GM19193 (cell line): ENCODE measurements around the gene LAD1.

ENCODE experiments used
- POLR2A ChIP-seq: IDR thresholded peaks from 4 replicates; pipeline ENCODE4 v1.6.1; 2011; ENCODE audit not compliant: insufficient read depth, insufficient read length; ENCODE audit errors: extremely low read depth

Gene LAD1

DNA sequence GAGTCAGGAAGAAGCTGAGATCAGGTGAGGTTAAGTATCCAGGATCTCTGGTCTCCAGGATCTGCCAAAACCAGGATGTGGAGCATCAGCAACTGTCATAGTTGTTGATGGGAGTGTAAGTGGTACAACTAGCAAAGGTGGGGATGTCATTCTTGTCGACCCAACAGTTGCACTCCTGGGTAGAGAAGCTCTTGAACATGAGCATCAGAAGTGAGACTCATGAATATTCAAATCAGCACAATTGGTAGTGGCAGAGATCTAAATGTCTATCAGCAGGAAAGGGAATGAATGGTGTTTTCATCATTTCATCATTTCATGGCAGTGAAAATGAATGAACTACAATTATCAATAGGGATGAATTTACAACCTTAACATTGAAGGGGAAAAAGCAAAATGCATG lies 4.2 kb upstream of the LAD1 start:
- TF ChIP-seq POLR2A, result no peak

DNA sequence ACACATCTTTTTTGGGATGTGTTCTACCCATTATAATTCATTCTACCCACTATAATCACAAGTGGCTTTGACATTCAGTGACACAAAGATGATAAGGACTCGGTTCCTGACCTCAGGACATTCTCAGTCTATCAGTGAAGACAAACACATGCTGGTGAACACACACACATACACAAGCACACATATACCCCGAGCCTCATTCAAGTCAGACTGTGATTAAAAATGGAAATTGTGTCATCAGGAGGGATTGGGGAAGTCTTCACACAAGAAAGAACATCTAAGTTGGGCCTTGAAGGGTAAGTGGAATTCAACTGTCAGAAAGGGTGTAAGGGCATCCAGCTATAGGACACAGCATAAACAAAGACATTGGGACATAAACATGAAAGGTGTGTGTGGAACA lies 2.6 kb upstream of the LAD1 start:
- no peak for TF ChIP-seq POLR2A

DNA sequence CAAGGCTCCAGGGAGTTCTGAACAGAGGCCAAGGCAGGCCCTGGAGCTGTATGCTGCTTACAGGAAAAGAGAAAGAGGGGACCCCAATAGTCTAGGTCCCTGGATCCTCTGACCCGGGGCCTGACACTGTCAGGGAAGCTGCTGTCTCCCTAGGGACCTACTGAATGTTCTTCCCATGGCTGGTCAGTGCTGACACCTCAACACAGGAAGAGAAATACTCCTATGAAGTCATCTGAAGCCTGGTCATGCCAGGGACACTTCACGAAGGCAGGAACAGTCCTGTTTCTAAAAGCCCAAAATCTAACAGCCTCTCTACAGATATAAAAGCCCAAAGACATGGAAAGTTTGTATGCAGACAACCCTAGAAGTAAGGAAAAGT lies 1.7 kb upstream of the LAD1 start:
- TF ChIP-seq POLR2A, result no peak

DNA sequence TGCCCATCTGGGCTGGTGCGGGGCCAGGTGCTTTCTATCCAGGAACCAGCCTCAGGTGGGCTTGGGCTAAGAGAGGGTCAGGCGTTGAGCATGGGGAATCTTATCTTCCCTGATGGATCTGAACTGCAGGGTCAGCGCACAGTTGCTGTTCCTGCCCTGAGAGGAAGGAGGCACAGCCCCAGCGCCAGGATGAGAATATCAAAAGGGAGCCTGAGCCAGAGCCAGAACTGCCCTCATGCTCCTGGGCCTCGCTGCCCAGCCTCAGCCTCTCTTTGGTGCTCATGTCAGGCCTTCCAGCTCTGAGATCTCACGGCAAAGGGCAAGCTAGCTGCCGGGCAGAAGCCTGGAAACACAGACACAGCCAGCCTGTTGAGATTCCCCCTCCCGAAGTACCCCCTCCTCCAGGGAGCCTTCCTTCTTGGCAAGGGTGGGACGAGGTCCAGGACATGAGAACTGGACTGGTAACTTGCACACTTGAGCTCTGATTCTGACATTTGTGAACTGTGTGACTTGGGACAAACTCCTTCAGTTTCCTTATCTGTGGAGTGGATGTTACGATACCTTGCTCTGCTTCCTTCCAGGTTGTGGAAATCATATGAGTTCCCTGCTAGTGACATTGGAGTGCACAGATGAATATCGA lies 1.2 kb upstream of the LAD1 start:
- TF ChIP-seq POLR2A, result no peak

DNA sequence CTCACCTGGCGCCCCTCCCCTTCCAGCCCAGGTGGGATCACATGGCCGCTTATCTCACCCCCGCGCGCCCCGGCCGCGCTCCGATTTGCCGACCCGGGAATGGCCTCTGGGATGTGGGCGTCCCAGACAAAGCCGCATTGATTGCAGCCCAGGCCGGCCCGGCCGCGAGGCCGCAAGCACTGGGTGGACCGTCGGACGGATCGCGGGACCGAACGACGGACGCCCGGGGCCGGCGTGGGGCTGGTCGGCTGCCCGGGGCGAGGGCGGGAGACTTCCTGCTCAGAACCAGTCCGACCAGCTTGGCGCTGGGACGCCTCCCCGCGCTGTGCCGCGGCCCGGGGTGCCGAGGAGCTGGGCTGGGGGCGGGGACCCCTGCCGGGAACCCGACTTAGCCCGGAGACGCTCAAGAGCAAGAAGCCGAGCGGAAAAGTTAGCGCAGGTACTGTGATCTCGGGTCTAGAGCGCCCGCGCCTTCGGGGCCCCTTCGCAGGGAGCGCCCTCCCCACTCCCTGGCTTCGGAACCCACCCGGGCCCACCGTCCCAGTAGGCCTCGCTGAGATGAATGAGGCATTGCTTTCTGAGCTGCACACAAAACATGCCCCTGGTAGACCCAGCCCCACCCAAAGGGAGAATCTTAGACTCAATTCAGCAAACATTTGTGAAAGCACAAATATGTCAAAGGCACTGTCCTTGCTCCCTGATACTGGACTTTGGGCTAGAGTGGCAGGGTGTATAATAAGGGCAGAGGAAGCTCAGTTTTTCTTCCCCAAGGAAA lies 415 bp upstream of the LAD1 start:
- no peak for TF ChIP-seq POLR2A

DNA sequence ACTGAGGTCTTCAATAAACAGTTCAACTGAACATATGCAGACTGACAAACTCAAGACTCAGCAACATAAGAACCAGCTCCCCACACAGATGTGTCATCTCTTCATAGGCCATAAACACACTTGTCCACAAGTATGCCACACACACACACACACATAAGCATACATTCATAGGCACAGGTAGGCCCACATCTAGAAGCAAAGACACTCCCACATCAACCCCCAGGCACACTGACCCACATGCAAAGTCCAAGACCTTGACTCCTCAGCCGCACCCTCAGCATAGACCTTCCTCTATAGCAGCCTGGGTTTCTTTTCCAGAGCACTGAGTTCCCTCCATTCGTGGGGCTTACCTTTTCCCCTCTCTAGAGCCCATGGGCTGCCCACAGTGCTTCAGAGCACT lies 1.4 kb downstream of the LAD1 start:
- no peak for TF ChIP-seq POLR2A

DNA sequence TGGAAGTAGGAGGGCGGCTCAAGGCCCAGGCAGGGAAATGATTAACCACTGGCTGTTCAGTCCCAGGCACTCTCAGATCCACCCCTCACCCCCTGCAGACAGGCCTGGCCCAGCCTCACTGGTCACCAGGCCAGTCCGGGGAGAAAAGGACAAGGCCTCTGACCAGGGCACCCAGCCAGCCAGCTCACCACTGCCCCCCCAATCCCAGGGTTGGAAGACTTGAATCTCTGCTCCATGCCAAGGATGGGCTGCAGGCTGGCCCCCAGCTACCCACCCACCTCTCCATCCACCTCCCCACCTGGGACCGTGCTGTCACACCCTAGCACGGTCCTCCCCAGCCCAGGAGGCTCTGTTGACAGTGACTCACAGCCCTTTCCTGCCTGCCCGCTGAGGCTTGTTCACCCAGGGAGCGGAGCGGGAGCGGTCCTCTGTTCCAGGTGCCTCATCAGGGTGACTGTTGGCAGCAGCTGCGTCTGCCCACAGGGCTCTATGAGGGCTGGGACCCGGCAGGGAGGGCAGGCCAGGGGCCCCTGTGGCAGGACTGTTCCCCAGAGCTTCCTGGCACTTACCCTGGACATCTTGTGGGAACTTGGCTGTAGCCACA lies 2.2 kb downstream of the LAD1 start:
- no peak for TF ChIP-seq POLR2A

DNA sequence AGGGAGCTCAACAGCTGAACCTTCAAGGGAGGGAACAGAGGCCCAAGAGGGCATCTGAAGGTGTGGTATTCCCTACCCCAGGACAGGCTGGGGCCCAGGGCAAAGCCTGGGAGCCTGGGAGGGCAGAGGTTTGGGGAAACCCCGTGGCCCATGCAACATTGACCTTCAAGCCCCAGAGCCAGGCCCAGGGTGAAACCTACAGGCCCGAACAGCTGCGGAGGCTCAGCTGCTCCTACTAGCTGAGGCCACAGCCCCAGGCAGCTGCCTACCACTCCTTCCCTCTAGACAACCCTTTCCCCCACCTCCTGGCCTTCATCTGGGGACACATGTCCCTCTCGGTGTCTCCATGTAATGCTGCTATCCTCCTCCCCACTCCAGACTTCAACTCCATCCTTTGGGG lies 3.2 kb downstream of the LAD1 start:
- TF ChIP-seq POLR2A, result no peak

DNA sequence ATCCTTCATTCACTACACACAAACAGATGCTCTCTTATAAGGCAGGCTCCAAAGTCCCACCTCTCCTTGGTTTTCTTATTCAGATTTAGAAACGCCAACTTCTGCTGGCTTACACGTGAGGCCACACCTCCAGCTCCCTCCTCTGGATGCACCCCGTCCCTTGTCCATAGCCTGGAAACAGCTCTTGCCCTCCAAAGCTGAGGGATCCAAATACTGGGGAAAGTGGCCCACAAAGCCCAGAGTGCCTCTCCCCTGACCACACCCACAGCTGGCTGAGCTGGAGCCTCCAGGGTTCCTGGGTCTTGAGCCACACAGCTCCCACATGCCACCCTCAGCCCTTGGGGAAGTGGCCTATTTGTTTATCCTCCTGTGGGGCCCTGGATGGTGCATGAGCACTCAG lies 4.5 kb downstream of the LAD1 start:
- no peak for TF ChIP-seq POLR2A

DNA sequence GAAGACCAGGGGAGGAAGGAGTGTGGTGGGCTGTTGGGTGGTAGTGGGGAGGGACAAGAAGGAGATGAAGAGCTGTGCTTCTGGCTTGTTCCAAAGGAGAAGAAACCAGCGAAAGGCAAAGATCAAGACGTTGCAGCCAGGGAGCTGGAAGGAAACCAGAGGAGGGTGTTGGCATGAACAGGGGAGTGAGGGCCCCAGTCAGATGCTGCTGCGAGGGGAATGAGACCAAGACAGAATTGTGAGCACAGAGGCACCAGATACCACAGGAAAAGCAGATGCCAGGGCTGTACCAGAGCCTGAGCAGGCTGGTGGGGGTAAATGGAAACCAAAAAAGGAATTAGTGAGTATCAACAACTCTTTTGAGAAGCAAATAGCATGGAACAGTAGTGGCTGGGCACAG lies 6.0 kb downstream of the LAD1 start:
- no peak for TF ChIP-seq POLR2A

DNA sequence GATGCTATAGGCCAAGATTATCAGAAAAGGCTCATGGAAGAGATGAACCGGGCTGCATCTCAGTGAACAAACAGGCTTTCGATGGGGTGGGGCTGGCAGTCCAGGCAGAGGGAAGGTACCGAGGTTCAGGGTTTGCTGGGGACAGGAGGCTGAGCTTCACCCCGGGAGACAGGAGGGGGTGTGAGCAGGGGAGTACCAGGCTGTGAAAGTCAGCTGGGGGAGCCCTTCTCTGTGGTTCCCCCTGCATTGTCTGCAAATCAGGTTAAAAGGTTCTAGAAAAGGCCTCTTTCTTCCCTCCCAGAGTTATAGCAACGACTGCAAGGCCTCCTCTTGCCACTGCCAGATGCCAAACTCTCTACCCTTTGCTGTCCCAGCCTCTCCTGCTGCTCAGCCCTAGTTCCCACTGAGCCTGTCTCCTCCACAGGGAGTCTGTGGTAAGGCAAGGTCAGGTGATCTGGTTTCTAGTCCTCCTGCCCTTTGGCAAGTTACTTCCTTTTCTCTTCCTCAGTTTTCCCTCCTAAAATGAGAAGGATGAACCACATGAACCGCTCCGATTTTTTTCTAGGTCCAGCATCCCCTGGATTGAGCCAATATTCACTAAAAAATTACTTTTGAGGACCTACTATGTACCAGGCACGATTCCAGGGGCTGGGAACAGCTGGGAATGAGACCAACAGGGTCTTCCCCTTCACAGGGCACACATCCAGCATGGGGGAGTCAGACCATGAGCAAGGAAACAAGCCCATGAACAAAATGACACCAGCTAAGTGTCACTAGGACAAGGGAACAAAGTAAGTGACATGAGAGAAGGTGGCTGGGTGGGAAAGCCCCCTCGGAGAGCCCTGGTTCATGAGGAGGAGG lies 7.2 kb downstream of the LAD1 start:
- no peak for TF ChIP-seq POLR2A

DNA sequence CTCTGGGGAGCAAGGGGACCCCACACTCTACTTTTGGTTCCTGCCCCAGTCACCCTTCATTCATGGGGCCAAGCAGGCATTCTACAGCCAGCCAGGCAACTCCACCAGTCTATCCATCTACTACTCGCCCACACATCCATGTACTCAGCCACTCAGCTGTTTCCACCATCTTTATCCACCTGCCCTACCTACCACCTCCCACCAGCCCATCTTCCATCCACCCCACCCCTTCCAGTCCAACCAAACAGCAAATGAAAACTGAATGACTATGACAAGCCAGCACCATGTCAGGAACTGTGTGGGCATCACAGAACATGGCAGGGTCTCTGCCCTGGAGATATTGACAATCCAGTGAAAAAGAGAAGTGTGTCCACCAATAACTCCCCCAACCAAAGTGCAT lies 7.9 kb downstream of the LAD1 start:
- TF ChIP-seq POLR2A, result no peak

DNA sequence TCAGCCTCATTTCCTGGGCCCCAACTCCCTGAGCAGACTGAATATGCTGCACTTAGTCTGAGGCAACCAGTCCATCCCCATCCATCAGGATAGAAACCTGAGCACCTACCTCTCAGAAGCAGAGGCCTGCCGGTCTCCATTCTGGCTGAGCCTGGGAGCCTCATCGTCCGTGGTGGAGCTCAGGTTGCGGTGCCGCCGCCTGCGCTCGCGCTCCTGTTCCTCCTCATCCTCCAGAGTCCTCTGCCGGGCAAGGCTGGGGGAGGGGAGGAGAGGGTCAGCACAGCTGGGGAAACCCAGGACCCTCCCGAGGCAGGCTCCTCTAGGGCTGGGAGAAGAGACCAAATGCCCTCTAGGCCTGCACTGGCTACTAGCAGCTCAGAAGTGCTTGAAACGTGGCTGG lies 10.1 kb downstream of the LAD1 start:
- no peak for TF ChIP-seq POLR2A

DNA sequence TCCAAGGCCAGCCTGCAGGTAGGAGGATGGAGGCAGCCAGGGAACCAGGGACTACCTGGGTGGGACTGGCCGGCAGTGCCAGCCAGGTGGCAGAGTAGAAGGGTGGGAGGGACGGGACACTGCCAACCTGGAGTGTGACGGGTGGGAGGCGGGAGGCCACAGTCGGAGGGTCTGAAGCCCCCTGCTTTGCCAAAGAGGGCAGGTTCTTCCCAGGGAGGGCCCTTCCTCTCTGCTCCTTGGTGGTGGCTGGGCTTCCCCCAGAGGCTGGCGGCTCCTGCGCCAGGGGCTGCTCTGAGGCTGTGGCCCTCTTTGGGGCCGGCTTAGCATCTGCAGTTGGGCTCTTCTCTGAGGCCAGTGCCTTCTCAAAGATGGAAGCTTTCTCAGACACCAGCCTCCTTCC lies 12.9 kb downstream of the LAD1 start:
- TF ChIP-seq POLR2A, result no peak

DNA sequence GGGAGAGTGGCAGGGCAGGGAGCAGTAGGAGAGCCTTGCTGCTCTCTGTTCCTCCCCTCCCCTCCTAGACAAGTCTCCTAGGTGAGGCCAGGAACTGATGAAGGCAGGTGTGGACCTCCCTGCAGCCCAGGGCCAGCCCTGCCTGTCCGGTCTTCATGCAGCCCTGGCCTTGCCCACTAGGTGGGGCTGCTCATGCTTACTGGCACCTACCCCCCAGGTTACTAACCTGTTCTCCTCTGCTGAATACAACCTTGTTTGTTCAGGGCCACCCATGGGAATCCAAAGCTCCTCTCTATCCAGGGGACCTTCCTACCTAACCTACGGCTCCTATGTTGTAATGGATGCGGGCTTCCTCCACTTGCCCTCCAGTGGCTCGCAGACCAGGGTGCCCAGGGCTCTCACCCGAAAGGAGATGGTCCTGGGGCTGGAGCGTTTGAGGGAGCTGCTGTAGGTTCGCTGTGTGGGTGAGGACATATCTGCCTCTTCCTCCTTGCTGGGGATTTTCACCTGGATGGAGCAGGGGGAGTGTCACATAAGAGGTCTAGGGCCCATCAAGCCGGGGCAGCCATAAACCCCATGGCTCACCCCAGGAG lies 13.7 kb downstream of the LAD1 start:
- no peak for TF ChIP-seq POLR2A
